ENCODE results near the gene SSC5D.

Gene SSC5D

DNA sequence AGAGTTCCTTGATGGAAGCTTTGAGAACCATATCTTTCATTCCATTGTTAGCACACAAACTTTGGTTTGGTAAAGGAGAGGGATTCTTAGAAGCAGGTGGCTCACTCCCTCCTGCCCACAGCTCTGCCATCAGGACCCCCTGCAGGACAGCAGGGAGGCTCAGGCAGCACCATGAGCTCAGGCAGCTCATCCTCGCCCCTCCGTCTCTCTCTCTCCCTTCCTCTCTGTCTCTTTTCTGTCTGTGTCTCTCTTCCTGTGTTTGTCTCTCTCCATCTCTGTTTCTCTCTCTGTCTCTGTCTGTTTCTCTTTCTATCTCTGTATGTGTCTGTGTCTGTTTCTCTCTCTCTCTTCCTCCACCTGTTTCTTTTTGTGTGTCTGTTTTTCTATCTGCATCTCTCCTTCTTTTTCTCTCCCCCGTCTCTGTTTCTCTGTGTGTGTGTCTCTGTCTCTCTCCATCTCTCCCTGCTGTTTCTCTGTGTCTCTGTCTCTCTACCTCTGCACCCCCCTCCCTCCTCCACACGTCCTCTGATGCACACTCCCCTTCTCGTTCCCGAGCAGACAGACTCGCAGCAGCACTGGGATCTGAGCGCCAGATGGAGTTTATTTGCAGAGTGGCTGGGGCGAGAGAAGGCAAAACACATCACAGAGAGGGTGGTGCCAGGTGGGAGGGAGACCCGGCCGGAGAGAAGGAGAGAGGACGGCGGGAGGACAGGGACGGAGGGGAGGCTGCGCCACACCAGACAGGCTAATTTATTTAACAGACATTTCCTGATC lies 40.0 kb downstream of the SSC5D start:
- TF ChIP-seq, protein P1, sequence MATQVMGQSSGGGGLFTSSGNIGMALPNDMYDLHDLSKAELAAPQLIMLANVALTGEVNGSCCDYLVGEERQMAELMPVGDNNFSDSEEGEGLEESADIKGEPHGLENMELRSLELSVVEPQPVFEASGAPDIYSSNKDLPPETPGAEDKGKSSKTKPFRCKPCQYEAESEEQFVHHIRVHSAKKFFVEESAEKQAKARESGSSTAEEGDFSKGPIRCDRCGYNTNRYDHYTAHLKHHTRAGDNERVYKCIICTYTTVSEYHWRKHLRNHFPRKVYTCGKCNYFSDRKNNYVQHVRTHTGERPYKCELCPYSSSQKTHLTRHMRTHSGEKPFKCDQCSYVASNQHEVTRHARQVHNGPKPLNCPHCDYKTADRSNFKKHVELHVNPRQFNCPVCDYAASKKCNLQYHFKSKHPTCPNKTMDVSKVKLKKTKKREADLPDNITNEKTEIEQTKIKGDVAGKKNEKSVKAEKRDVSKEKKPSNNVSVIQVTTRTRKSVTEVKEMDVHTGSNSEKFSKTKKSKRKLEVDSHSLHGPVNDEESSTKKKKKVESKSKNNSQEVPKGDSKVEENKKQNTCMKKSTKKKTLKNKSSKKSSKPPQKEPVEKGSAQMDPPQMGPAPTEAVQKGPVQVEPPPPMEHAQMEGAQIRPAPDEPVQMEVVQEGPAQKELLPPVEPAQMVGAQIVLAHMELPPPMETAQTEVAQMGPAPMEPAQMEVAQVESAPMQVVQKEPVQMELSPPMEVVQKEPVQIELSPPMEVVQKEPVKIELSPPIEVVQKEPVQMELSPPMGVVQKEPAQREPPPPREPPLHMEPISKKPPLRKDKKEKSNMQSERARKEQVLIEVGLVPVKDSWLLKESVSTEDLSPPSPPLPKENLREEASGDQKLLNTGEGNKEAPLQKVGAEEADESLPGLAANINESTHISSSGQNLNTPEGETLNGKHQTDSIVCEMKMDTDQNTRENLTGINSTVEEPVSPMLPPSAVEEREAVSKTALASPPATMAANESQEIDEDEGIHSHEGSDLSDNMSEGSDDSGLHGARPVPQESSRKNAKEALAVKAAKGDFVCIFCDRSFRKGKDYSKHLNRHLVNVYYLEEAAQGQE (IDR thresholded peaks at IDR 0.05; ENCODE audit: insufficient read depth in 1 of 2, low read depth in 2 of 2, low read length in 2 of 2), result no peak
- TF ChIP-seq POLR2AphosphoS5 (IDR thresholded peaks at IDR 0.05; ENCODE audit: low read depth, low read length) (0 out of 2 replicates have a peak, but pooled peaks have one; percentile 22), FOXP2 (optimal IDR thresholded peaks at IDR 0.05; ENCODE audit: borderline replicate concordance, extremely low read depth, extremely low read length, insufficient read depth) (peak; percentile 42), TAF1 (IDR thresholded peaks at IDR 0.05; ENCODE audit: borderline replicate concordance, insufficient read depth, low read length) (no peak), SIN3A (IDR thresholded peaks at IDR 0.05; ENCODE audit: borderline replicate concordance, insufficient read depth, low read length) (no peak)

DNA sequence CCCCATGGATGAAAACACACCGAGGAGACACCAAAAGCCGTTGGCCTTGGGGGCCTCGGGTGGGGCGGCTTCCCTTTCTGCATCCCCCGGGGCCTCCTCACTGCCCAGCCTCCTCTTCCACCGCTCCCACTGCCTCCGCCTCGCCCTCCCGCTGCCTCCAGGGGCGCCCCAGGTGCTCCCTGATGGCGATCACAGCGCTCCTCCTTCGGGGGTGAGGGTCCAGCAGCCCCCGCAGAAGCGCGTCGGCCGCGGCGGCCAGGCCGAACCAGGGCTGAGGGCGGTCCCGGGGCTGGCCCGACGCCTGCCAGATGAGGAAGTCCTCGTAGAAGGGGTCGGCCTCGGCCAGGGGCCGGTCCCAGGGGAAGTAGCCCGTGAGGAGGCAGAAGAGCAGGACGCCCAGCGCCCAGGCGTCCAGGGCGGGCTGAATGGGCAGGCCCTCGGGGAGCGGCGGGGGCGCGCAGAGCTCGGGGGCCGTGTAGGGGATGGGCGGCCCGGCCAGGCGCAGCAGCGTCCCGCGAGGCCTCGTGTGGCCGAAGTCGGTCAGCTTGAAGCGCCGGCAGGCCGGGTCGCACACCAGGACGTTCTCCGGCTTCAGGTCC lies 41.5 kb downstream of the SSC5D start:
- no peak for TF ChIP-seq SIN3A (IDR thresholded peaks at IDR 0.05; ENCODE audit: borderline replicate concordance, insufficient read depth, low read length)
- TF ChIP-seq FOXP2 (optimal IDR thresholded peaks at IDR 0.05; ENCODE audit: borderline replicate concordance, extremely low read depth, extremely low read length, insufficient read depth), result no peak
- TF ChIP-seq POLR2AphosphoS5 (IDR thresholded peaks at IDR 0.05; ENCODE audit: low read depth, low read length), result no peak
- TF ChIP-seq, protein P1 (IDR thresholded peaks at IDR 0.05; ENCODE audit: insufficient read depth in 1 of 2, low read depth in 2 of 2, low read length in 2 of 2), result no peak
- TF ChIP-seq TAF1 (IDR thresholded peaks at IDR 0.05; ENCODE audit: borderline replicate concordance, insufficient read depth, low read length), result no peak

DNA sequence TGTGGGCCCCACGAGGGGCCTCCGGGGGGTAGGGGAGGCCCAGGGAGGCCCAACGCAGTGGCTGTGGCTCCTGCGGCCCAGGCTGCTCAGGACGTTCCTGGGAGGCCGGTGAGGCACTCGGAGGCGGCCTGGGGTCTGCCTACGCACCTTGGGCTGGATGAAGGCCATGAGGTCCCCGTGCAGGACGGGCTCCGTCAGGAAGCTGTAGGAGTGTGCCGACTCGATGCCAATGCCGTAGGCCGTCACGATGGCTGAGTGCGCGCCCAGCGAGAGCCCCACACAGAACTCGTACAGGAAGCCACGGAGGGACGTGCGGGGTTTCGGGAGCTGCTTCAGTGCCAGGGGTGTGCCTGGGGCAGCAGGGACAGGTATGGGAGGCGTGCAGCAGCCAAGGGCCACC lies 42.8 kb downstream of the SSC5D start:
- TF ChIP-seq, protein P1 (IDR thresholded peaks at IDR 0.05; ENCODE audit: insufficient read depth in 1 of 2, low read depth in 2 of 2, low read length in 2 of 2), result no peak
- TF ChIP-seq TAF1 (IDR thresholded peaks at IDR 0.05; ENCODE audit: borderline replicate concordance, insufficient read depth, low read length), result no peak

DNA sequence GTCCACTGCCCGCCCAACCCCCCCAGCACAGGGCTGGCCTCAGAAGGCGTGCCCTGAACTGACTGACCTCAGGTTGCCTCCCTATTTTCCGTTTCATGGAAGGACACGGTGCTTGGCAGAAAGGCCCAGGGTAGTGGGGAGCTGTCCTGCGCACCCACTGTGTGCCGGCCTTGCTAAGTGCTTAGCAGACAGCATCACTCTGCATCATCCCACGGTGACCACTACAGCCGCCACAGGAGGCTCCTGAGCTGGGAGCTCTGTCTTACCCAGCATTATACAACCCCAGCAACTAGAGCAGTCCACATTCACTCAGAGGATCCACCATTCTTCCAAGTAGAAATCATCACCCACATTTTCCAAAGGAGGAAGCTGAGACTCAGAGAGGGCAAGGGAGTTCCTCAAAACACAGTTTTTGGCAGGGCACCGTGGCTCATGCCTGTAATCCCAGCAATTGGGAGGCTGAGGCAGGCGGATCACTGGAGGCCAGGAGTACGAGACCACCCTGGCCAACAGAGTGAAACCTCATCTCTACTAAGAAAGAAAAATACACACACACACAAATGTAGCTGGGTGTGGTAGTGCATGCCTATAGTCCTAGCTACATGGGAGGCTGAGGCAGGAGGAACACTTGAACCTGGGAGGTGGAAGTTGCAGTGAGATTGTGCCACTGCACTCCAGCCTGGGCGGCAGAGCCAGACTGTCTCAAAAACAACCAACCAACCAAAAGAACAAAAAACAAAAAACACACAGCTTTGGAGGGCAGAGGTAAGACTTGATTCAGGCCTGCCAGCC lies 47.1 kb downstream of the SSC5D start:
- TF ChIP-seq, protein P1 (IDR thresholded peaks at IDR 0.05; ENCODE audit: insufficient read depth in 1 of 2, low read depth in 2 of 2, low read length in 2 of 2), result no peak
- no peak for TF ChIP-seq TAF1 (IDR thresholded peaks at IDR 0.05; ENCODE audit: borderline replicate concordance, insufficient read depth, low read length)

Measured in PFSK-1 (cell line).